ENCODE results near the gene MCCC2. TPM values are rescaled to one million over a fixed set of nuclear protein-coding genes. Genes with fewer than 3 reads are reported as not detected.
"Not testable (repeated sequence)": the region's sequence is repeated elsewhere in the genome, so short reads cannot be mapped to it uniquely, and the experiment has no call there.

Gene MCCC2
- total RNA-seq, 3 donors from 2014 or later, result 48.6 to 143 (median 56.4) TPM

DNA sequence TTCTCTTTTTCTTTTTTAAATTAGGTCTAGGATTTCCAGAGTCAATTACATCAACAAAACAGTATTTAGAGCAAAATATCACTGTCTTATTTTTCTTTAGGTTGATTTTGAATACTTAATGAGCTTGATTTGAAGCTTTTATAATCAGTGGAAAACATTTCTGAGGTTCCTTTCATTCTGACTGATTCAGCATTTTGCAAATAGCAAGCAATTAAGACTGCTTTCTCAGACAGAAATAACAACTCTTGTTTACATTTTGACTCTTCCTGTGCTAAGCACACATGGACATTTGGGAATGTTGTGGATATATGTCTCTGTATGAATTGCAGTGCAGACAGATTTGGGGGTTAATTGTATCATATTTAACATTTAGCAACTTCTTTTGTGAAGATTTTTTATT, 22.2 kb upstream of the MCCC2 start:
- H3K36me3 ChIP-seq, result no peaks in the 10 kb centered on the region
- intact Hi-C loops (cut with DNase I; ENCODE audit: low total_unique reads), result no loop called here
- H3K9me3 ChIP-seq, result no peaks in the 10 kb centered on the region
- DNase-seq (ENCODE audit: low spot score in 2 of 2), result no peak
- H3K27ac ChIP-seq, result no peak overlapping the region
- no peaks in the 10 kb centered on the region for H3K27me3 ChIP-seq
- TF ChIP-seq, protein P1, sequence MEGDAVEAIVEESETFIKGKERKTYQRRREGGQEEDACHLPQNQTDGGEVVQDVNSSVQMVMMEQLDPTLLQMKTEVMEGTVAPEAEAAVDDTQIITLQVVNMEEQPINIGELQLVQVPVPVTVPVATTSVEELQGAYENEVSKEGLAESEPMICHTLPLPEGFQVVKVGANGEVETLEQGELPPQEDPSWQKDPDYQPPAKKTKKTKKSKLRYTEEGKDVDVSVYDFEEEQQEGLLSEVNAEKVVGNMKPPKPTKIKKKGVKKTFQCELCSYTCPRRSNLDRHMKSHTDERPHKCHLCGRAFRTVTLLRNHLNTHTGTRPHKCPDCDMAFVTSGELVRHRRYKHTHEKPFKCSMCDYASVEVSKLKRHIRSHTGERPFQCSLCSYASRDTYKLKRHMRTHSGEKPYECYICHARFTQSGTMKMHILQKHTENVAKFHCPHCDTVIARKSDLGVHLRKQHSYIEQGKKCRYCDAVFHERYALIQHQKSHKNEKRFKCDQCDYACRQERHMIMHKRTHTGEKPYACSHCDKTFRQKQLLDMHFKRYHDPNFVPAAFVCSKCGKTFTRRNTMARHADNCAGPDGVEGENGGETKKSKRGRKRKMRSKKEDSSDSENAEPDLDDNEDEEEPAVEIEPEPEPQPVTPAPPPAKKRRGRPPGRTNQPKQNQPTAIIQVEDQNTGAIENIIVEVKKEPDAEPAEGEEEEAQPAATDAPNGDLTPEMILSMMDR (IDR thresholded peaks at IDR 0.05), result no peak
- TF ChIP-seq POLR2A (IDR thresholded peaks at IDR 0.05) (no peak), POLR2AphosphoS5 (IDR thresholded peaks at IDR 0.05) (no peak)
- no peak overlapping the region for H3K4me3 ChIP-seq
- H3K4me1 ChIP-seq, result no peaks in the 10 kb centered on the region

DNA sequence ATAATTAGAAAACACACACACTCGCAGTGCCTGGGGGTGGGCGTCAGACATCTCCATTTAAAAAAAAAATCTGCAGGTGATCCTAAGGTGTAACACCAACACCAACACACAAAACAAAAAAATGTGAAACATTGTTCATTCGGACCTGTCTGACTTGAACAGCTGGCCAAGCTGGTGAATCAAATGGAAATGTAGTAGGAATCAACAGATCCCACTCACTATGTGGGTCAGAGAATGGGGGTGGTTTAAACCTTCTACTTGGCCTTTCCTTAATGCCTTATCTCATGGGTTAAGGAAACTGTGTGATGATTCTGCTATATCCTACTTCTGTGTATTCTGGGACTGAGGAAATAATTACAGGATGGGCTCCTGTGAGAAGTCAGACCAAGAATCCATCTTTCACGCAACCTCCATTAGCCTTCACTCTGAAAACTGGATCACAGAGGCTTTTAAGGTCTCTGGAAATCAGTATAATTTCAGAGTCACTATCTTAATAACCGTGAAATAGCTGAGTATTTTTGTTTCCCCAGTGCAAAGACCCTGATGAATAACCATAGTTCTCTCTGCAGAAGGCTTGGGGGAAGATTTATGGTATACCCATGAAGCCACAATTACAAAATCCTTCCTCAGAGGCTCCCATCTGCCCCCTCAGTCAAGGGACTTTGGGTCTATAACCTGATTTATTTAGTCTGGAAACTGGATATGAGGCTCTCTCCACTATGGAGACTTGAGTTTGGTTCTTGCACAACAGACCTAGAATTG, 17.2 kb upstream of the MCCC2 start:
- Histone ChIP-seq H3K36me3 (no peaks in the 10 kb centered on the region), H3K4me3 (no peak overlapping the region), H3K27ac (no peak overlapping the region), H3K27me3 (no peaks in the 10 kb centered on the region), H3K4me1 (no peaks in the 10 kb centered on the region), H3K9me3 (no peaks in the 10 kb centered on the region)
- DNase-seq (ENCODE audit: low spot score in 2 of 2), result no peak
- intact Hi-C loops (cut with DNase I; ENCODE audit: low total_unique reads), result no loop called here
- TF ChIP-seq POLR2A (IDR thresholded peaks at IDR 0.05) (no peak), POLR2AphosphoS5 (IDR thresholded peaks at IDR 0.05) (no peak)
- TF ChIP-seq, protein P1 (IDR thresholded peaks at IDR 0.05), result no peak

DNA sequence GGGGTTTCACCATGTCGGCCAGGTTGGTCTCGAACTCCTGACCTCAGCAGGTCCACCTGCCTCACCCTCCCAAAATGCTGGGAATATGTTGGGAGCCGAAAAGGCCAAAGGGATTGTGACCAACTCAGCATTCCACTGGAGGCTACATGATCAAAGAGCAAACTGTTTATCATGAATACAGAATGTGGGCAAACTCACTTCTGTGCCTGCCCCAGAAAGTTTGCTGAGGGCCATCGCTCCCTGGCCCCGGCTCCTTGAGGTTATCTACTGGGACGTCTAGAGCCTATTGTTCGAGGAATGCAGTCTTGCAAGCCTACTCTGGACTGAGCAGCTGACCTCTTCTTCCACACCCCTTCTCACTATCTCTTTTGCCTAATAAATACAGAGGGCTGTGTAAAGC, 15.3 kb upstream of the MCCC2 start:
- intact Hi-C loops (cut with DNase I; ENCODE audit: low total_unique reads); H3K4me1 ChIP-seq; H3K36me3 ChIP-seq; H3K4me3 ChIP-seq; DNase-seq (ENCODE audit: low spot score in 2 of 2); H3K9me3 ChIP-seq; H3K27me3 ChIP-seq; H3K27ac ChIP-seq: not testable (repeated sequence)

DNA sequence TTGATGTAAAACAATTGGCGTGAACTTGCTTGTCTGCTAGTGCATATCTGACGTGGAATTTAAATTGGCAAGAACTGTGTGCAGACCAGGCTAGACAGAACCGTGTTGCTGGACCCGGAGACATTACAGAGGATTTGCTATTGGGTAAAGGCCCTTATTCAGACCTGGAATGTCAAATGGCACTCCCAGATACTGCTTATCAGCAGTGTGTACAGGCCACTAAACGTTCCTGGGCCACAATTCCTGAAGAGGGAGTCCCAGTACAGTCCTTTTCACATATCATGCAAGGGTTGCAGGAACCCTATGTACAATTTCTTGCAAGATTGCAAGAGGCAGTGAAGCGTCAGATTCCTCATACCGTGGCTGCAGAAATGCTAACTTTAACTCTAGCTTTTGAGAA, 13.5 kb upstream of the MCCC2 start:
- TF ChIP-seq, protein P1 (IDR thresholded peaks at IDR 0.05), result no peak
- TF ChIP-seq POLR2AphosphoS5 (IDR thresholded peaks at IDR 0.05), result no peak
- TF ChIP-seq POLR2A (IDR thresholded peaks at IDR 0.05), result no peak
- Histone ChIP-seq H3K4me3 (no peak overlapping the region), H3K27me3 (no peaks in the 10 kb centered on the region), H3K4me1 (no peaks in the 10 kb centered on the region), H3K27ac (no peak overlapping the region), H3K9me3 (peaks cover 0 to 8% of the 10 kb centered on the region in 2 donors), H3K36me3 (no peaks in the 10 kb centered on the region)
- no peak for DNase-seq (ENCODE audit: low spot score in 2 of 2)
- intact Hi-C loops (cut with DNase I; ENCODE audit: low total_unique reads), result no loop called here

DNA sequence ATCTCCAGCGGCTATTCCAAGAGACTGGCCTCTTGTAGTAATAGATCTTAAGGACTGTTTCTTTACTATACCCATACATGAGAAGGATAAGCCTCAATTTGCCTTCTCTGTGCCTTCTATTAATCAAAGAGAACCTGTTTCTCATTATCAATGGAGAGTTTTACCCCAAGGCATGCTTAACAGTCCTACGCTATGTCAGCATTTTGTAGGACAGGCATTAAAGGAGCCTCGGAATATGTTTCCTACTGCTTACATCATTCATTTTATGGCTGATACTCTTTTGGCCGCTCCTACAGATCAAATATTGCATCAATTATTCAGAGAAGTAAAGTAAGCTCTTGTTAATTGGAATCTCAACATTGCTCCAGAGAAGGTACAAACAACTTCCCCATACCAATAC, 11.6 kb upstream of the MCCC2 start:
- H3K27ac ChIP-seq; H3K4me1 ChIP-seq; H3K36me3 ChIP-seq; H3K27me3 ChIP-seq; H3K4me3 ChIP-seq; H3K9me3 ChIP-seq; intact Hi-C loops (cut with DNase I; ENCODE audit: low total_unique reads); DNase-seq (ENCODE audit: low spot score in 2 of 2): not testable (repeated sequence)

DNA sequence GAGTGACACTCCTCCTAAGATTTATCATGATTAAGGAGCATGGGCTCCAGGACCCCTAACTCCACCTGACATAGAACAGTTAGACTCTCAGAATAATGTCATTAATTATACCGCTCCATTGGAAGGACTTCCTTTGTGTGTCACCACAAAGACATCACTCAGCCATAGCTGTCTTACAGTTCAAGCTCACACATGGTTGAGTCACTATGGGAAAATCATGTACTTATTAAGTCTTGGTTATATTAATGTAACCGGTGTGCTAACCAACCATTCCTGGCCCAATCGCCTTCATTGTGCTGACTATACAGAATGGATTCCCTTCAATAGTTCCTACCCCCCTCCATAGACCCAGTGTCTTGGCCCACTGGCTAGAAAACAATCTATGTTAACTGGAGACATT, 10.9 kb upstream of the MCCC2 start:
- H3K27me3 ChIP-seq, result no peaks in the 10 kb centered on the region
- peaks cover 0 to 8% of the 10 kb centered on the region in 2 donors for H3K9me3 ChIP-seq
- TF ChIP-seq, protein P1 (IDR thresholded peaks at IDR 0.05), result no peak
- no peak for TF ChIP-seq POLR2AphosphoS5 (IDR thresholded peaks at IDR 0.05)
- TF ChIP-seq POLR2A (IDR thresholded peaks at IDR 0.05), result no peak
- no peak for DNase-seq (ENCODE audit: low spot score in 2 of 2)
- H3K27ac ChIP-seq, result no peak overlapping the region
- no peak overlapping the region for H3K4me3 ChIP-seq
- no peaks in the 10 kb centered on the region for H3K4me1 ChIP-seq
- H3K36me3 ChIP-seq, result no peaks in the 10 kb centered on the region
- intact Hi-C loops (cut with DNase I; ENCODE audit: low total_unique reads), result no loop called here

DNA sequence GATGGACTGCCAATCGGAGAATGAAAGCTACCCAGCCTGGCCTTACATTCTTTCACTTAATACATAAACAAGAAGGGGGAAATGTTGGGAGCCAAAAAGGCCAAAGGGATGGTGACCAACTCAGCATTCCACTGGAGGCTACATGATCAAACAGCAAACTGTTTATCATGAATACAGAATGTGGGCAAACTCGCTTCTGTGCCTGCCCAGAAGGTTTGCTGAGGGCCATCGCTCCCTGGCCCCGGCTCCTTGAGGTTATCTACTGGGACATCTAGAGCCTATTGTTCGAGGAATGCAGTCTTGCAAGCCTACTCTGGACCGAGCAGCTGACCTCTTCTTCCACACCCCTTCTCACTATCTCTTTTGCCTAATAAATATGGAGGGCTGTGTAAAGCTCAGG, 9.3 kb upstream of the MCCC2 start:
- not testable (repeated sequence) for H3K4me1 ChIP-seq

More for the DNA sequence above, 9.3 kb upstream of the MCCC2 start:
- H3K9me3 ChIP-seq; H3K27me3 ChIP-seq; DNase-seq (ENCODE audit: low spot score in 2 of 2); H3K27ac ChIP-seq; H3K4me3 ChIP-seq; H3K36me3 ChIP-seq; intact Hi-C loops (cut with DNase I; ENCODE audit: low total_unique reads): not testable (repeated sequence)

Measured in breast epithelium (tissue), 4 donors.